PFSK-1 (cell line): ENCODE measurements around the gene HTR3E. TPM values are rescaled to one million over a fixed set of nuclear protein-coding genes. Genes with fewer than 3 reads are reported as not detected.

Source experiments
- FOXP2 ChIP-seq: optimal IDR thresholded peaks from 2 replicates; pipeline ENCODE3; 2011; ENCODE audit warnings: borderline replicate concordance, control low read depth, inconsistent platforms; ENCODE audit not compliant: insufficient read depth; ENCODE audit errors: extremely low read length, extremely low read depth
- POLR2AphosphoS5 ChIP-seq: IDR thresholded peaks from 2 replicates; pipeline ENCODE4 v1.6.1; 2012; ENCODE audit warnings: low read depth, mild to moderate bottlenecking, control low read depth, low read length, moderate library complexity
- SIN3A ChIP-seq: IDR thresholded peaks from 2 replicates; pipeline ENCODE4 v1.6.1; 2012; ENCODE audit warnings: mild to moderate bottlenecking, low read length, moderate library complexity, borderline replicate concordance; ENCODE audit not compliant: insufficient read depth
- TAF1 ChIP-seq: IDR thresholded peaks from 2 replicates; pipeline ENCODE4 v1.6.1; 2012; ENCODE audit warnings: low read length, control low read depth, borderline replicate concordance; ENCODE audit not compliant: insufficient read depth
- polyA plus RNA-seq: library from polyadenylated mRNA; unstranded; fragments of >200 nt; gene quantifications from one replicate; pipeline ENCODE4 v1.2.1, GENCODE V29; 2012; ENCODE audit warnings: low read depth, missing spikeins; ENCODE audit not compliant: insufficient read length
- TF ChIP-seq, protein P1 (sequence below), 2 experiments: IDR thresholded peaks; 2 replicates each; pipeline versions ENCODE4 v1.6.1 to v1.8.0; 2011 to 2012; ENCODE audit warnings: low read depth in 2 of 2, low read length in 2 of 2, control low read depth in 1 of 2, inconsistent platforms in 1 of 2, mild to moderate bottlenecking in 1 of 2, moderate library complexity in 1 of 2; ENCODE audit not compliant: insufficient read depth in 1 of 2

The HTR3E gene, protein sequence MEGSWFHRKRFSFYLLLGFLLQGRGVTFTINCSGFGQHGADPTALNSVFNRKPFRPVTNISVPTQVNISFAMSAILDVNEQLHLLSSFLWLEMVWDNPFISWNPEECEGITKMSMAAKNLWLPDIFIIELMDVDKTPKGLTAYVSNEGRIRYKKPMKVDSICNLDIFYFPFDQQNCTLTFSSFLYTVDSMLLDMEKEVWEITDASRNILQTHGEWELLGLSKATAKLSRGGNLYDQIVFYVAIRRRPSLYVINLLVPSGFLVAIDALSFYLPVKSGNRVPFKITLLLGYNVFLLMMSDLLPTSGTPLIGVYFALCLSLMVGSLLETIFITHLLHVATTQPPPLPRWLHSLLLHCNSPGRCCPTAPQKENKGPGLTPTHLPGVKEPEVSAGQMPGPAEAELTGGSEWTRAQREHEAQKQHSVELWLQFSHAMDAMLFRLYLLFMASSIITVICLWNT
- not detected for polyA plus RNA-seq

DNA sequence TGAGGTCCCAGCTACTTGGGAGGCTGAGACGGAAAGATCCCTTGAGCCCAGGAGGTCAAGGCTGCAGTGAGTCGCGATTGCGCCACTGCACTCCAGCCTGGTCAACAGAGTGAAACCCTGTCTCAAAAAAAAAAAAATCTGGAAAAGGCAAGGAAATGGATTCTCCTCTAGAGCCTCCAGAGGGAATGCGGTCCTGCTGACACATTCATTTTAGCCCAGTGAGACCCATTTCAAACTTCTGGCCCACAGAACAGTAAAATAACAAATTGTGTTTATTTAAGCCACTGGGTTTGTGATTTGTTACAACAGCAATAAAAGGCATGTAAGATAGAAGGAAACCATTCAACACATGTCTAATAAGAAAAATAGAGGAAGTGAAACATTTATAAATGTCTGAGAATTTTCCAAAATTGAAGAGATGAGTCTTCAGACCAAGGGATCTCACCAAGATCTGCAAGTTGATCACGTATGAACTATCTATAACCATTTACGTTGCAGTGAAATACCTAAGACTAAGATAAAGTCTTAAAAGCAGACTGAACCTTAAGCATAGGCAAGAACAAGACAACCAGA is at the start of gene HTR3E:
HTR3E (plus strand) TSS at position 254 of the 573 bp plus-strand sequence. CDS start 466 bp downstream, outside the sequence.
- no peak for TF ChIP-seq FOXP2
- TF ChIP-seq, protein P1, sequence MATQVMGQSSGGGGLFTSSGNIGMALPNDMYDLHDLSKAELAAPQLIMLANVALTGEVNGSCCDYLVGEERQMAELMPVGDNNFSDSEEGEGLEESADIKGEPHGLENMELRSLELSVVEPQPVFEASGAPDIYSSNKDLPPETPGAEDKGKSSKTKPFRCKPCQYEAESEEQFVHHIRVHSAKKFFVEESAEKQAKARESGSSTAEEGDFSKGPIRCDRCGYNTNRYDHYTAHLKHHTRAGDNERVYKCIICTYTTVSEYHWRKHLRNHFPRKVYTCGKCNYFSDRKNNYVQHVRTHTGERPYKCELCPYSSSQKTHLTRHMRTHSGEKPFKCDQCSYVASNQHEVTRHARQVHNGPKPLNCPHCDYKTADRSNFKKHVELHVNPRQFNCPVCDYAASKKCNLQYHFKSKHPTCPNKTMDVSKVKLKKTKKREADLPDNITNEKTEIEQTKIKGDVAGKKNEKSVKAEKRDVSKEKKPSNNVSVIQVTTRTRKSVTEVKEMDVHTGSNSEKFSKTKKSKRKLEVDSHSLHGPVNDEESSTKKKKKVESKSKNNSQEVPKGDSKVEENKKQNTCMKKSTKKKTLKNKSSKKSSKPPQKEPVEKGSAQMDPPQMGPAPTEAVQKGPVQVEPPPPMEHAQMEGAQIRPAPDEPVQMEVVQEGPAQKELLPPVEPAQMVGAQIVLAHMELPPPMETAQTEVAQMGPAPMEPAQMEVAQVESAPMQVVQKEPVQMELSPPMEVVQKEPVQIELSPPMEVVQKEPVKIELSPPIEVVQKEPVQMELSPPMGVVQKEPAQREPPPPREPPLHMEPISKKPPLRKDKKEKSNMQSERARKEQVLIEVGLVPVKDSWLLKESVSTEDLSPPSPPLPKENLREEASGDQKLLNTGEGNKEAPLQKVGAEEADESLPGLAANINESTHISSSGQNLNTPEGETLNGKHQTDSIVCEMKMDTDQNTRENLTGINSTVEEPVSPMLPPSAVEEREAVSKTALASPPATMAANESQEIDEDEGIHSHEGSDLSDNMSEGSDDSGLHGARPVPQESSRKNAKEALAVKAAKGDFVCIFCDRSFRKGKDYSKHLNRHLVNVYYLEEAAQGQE (IDR thresholded peaks at IDR 0.05; ENCODE audit: insufficient read depth in 1 of 2, low read depth in 2 of 2, low read length in 2 of 2): no peak
- TF ChIP-seq SIN3A: no peak
- TF ChIP-seq POLR2AphosphoS5: no peak
- TF ChIP-seq TAF1: no peak

DNA sequence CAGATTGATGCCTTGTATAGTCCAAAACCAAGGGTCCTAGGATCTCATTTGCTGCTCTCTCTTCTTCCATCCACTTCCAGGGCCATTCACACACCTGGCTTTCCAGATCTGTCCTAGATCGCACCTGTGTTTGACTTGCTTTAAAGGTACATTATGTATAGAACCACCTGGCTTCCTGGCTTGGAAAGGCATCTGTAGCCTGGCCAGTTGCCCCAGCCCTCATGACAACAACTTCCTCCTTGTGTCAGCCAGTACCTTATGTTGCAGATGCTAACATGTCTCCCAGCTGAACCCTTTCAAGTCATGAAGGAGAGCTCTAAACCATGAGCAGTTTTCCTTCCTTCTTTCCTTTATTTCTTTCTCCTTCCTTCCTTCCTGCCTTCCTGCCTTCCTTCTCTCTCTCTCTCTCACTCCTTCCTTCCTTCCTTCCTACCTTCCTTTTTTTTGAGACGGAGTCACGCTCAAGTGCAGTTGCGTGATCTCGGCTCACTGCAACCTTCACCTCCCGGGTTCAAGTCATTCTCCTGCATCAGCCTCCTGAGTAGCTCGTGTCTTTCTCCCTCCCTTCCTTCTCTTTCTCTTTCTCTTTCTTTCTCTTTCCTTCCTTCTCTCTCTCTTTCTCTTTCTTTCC is 46.5 kb upstream of the HTR3E start:
- TF ChIP-seq FOXP2 (no peak), POLR2AphosphoS5 (no peak), TAF1 (no peak), SIN3A (no peak)
- TF ChIP-seq, protein P1 (IDR thresholded peaks at IDR 0.05; ENCODE audit: insufficient read depth in 1 of 2, low read depth in 2 of 2, low read length in 2 of 2): no peak

DNA sequence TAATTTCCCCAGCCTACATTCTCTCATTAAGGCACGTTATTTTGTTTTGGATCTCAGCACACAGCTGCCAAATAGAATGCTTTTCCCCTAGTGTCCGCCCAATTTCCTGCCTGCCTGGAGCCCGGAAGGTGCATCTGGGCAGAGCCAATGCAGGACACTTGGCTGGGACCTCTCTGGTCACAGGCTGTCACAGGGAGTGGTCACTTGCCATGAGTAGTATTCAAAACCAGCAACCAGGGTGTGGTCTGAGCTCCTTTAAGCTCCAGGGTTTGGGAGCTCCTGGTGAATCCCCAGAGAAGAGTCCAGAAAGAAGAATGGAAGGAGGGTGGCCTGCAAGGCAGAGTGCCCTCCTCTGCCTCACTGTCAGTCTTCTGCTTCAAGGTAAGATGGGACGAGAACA is 44.1 kb upstream of the HTR3E start, which contains the start of gene HTR3C:
HTR3C (plus strand) TSS at position 281 of the 400 bp plus-strand sequence; CDS start at position 315, 34 bp downstream.
- TF ChIP-seq SIN3A: no peak
- TF ChIP-seq TAF1: no peak
- TF ChIP-seq POLR2AphosphoS5: no peak
- no peak for TF ChIP-seq FOXP2

DNA sequence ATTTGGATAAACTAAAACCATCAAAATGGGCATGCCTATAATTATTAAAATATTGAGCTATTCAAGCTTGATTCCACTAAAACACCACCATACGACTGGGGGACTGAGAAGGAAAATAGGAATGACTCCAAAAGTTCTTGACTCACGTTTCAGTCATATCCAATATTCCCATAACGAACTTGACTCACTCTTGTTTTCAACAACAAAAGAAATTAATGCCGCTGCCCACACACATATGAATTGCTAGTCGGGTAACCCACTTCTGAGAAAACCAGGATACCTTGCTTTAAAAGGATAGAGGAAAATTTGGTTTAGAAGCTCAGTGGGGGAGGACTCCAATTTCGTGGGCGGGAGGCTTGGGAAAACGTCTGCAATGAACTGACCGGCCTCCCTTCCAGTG is 38.8 kb upstream of the HTR3E start:
- TF ChIP-seq TAF1 (no peak), SIN3A (no peak), POLR2AphosphoS5 (no peak), FOXP2 (no peak)
- TF ChIP-seq, protein P1 (IDR thresholded peaks at IDR 0.05; ENCODE audit: insufficient read depth in 1 of 2, low read depth in 2 of 2, low read length in 2 of 2): no peak

DNA sequence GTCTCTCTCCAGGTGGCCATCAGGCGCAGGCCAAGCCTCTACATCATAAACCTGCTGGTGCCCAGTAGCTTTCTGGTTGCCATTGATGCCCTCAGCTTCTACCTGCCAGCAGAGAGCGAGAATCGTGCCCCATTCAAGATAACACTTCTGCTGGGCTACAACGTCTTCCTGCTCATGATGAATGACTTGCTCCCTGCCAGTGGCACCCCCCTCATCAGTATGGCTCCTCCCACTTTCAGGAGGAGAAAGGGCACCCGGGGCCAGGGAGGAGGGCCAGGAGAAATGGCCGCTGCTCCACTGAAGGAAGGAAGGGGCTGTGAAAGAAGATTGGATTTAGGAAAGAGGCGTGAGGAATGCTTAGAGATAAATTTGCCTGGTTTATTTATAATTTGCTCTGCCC is 37.4 kb upstream of the HTR3E start:
- TF ChIP-seq SIN3A: no peak
- TF ChIP-seq FOXP2: no peak
- no peak for TF ChIP-seq POLR2AphosphoS5
- TF ChIP-seq TAF1: no peak
- TF ChIP-seq, protein P1 (IDR thresholded peaks at IDR 0.05; ENCODE audit: insufficient read depth in 1 of 2, low read depth in 2 of 2, low read length in 2 of 2): no peak
